Uterus (tissue), 2 donors: ENCODE measurements around the gene RBM42.
"Not testable (repeated sequence)": the region's sequence is repeated elsewhere in the genome, so short reads cannot be mapped to it uniquely, and the experiment has no call there.

ENCODE experiments used
- POLR2A ChIP-seq, 2 donors: fragments of 450-650 bp; IDR thresholded peaks; one replicate each; pipeline ENCODE4 v1.6.1; 2016; ENCODE audit warnings: antibody characterized with exemption in 2 of 2, mild to moderate bottlenecking in 1 of 2, moderate library complexity in 1 of 2
- TF ChIP-seq, protein P1 (sequence below), 4 experiments: fragments of 200-600 bp in 2 of 4; fragments of 450-650 bp in 2 of 4; sonication (generic) in 2 of 4; IDR thresholded peaks; one replicate each; pipeline ENCODE4 v1.5.1; 2016 to 2019; ENCODE audit warnings: antibody characterized with exemption in 4 of 4, mild to moderate bottlenecking in 2 of 4, moderate library complexity in 1 of 4

DNA sequence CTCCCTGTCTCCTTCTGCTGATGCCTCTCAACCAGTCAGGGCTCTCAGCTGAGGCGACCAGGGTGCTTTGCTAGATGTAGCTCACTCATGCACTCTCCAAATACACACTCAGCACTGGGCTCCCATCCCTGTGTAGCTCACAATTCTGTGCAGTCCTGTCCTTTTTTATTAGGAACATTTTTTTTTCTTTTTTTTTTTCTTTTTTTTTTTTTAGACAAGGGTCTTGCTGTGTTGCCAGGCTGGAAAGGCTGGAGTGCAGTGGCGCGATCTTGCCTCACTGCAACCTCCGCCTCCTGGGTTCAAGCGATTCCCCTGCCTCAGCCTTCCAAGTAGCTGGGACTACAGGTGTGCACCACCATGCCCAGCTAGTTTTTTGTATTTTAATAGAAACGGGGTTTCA is 26.0 kb downstream of the RBM42 start:
- TF ChIP-seq POLR2A (IDR thresholded peaks at IDR 0.05) = not testable (repeated sequence)
- TF ChIP-seq, protein P1, sequence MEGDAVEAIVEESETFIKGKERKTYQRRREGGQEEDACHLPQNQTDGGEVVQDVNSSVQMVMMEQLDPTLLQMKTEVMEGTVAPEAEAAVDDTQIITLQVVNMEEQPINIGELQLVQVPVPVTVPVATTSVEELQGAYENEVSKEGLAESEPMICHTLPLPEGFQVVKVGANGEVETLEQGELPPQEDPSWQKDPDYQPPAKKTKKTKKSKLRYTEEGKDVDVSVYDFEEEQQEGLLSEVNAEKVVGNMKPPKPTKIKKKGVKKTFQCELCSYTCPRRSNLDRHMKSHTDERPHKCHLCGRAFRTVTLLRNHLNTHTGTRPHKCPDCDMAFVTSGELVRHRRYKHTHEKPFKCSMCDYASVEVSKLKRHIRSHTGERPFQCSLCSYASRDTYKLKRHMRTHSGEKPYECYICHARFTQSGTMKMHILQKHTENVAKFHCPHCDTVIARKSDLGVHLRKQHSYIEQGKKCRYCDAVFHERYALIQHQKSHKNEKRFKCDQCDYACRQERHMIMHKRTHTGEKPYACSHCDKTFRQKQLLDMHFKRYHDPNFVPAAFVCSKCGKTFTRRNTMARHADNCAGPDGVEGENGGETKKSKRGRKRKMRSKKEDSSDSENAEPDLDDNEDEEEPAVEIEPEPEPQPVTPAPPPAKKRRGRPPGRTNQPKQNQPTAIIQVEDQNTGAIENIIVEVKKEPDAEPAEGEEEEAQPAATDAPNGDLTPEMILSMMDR (IDR thresholded peaks at IDR 0.05) = not testable (repeated sequence)
